Cardiac muscle cell (in vitro differentiated cells and primary cell): Measurements from ENCODE around the gene GABBR2. TPM values are rescaled to one million over a fixed set of nuclear protein-coding genes. Genes with fewer than 3 reads are reported as not detected.

Experiments
- DNase-seq, 2 donors: peaks; one replicate each; pipeline versions ENCODE4 v3.0.0 to v3.0.0-alpha.2; 2010 to 2017; ENCODE audit warnings: low read depth in 1 of 2, low spot score in 1 of 2
- H3K27ac ChIP-seq: fragments of 200-600 bp; sonication (generic); 2 replicates; pipeline ENCODE4 v1.5.1; 2016
- H3K27me3 ChIP-seq: fragments of 200-600 bp; sonication (generic); 2 replicates; pipeline ENCODE4 v1.6.0; 2016; ENCODE audit warnings: control low read depth
- H3K36me3 ChIP-seq: fragments of 200-600 bp; sonication (generic); 2 replicates; pipeline ENCODE4 v1.5.1; 2016; ENCODE audit warnings: control low read depth
- H3K4me1 ChIP-seq: fragments of 200-600 bp; sonication (generic); 2 replicates; pipeline ENCODE4 v1.8.1; 2017; ENCODE audit warnings: low read depth, mild to moderate bottlenecking, mixed run types
- H3K4me3 ChIP-seq: fragments of 200-600 bp; sonication (generic); 2 replicates; pipeline ENCODE4 v1.5.1; 2016; ENCODE audit warnings: mild to moderate bottlenecking
- H3K9me3 ChIP-seq: fragments of 200-600 bp; sonication (generic); 2 replicates; pipeline ENCODE4 v1.5.1; 2017; ENCODE audit warnings: low read depth, mild to moderate bottlenecking, control low read depth
- CTCF ChIP-seq: IDR thresholded peaks from 2 replicates; pipeline ENCODE4 v1.5.1; 2012; ENCODE audit warnings: low read depth, mild to moderate bottlenecking, low read length
- polyA plus RNA-seq: library from polyadenylated mRNA; unstranded; fragments of >200 nt; fragmentation: Nextera tagmentation; extraction: Ambion mirVana; gene quantifications from 2 replicates; pipeline ENCODE4 v1.2.1, GENCODE V29; 2016
- total RNA-seq: library from RNA; depleted of rRNA; stranded (reverse); fragments of >200 nt; gene quantifications from 2 replicates; pipeline ENCODE4 v1.2.3, GENCODE V29; 2016

GABBR2 gene
- total and polyA plus RNA-seq, 2 experiments from 2014 or later, result 0.06 TPM; not detected in 1

- Histone ChIP-seq H3K4me3 (no peak overlapping the region), H3K9me3 (no peaks in the 10 kb centered on the region), H3K27ac (no peak overlapping the region), H3K27me3 (no peaks in the 10 kb centered on the region), H3K36me3 (no peaks in the 10 kb centered on the region), H3K4me1 (no peaks in the 10 kb centered on the region)
- DNase-seq, result peak in 1 of 2 donors; percentile 65
- TF ChIP-seq CTCF, result no peak
Measured at GRCh38 chr9:98326459-98327248, 382.1 kb downstream of the GABBR2 start.

GRCh38 chr9:98324801-98325200, 383.9 kb downstream of the GABBR2 start:
- Histone ChIP-seq H3K4me3 (no peak overlapping the region), H3K9me3 (no peaks in the 10 kb centered on the region), H3K4me1 (no peaks in the 10 kb centered on the region), H3K27me3 (no peaks in the 10 kb centered on the region), H3K36me3 (no peaks in the 10 kb centered on the region), H3K27ac (no peak overlapping the region)
- no peak for TF ChIP-seq CTCF
- peak in 1 of 2 donors; percentile 38 for DNase-seq

GRCh38 chr9:98323831-98324135, 385.0 kb downstream of the GABBR2 start:
- no peak for DNase-seq
- Histone ChIP-seq H3K27me3 (no peaks in the 10 kb centered on the region), H3K4me1 (no peaks in the 10 kb centered on the region), H3K9me3 (no peaks in the 10 kb centered on the region), H3K27ac (no peak overlapping the region), H3K4me3 (no peak overlapping the region), H3K36me3 (no peaks in the 10 kb centered on the region)
- no peak for TF ChIP-seq CTCF

GRCh38 chr9:98323051-98323830, 385.5 kb downstream of the GABBR2 start:
- no peaks in the 10 kb centered on the region for H3K9me3 ChIP-seq
- no peak for TF ChIP-seq CTCF
- no peak overlapping the region for H3K4me3 ChIP-seq
- no peaks in the 10 kb centered on the region for H3K4me1 ChIP-seq
- DNase-seq, result no peak
- H3K27ac ChIP-seq, result no peak overlapping the region
- no peaks in the 10 kb centered on the region for H3K27me3 ChIP-seq
- no peaks in the 10 kb centered on the region for H3K36me3 ChIP-seq

GRCh38 chr9:98321269-98321668, 387.5 kb downstream of the GABBR2 start:
- H3K27ac ChIP-seq, result no peak overlapping the region
- H3K4me1 ChIP-seq, result no peaks in the 10 kb centered on the region
- no peaks in the 10 kb centered on the region for H3K27me3 ChIP-seq
- no peak for DNase-seq
- no peaks in the 10 kb centered on the region for H3K36me3 ChIP-seq
- H3K9me3 ChIP-seq, result no peaks in the 10 kb centered on the region
- no peak overlapping the region for H3K4me3 ChIP-seq
- no peak for TF ChIP-seq CTCF
